Liver (tissue), 9 donors: Measurements from ENCODE around the gene WFIKKN1. TPM values are rescaled to one million over a fixed set of nuclear protein-coding genes. Genes with fewer than 3 reads are reported as not detected.

ENCODE experiments used
- DNase-seq: peaks from one replicate; pipeline ENCODE4 v3.0.0-alpha.2; 2017; ENCODE audit warnings: low spot score
- H3K27ac ChIP-seq, 2 donors: one replicate each; pipeline ENCODE4 v1.7.0; 2013; ENCODE audit warnings: inconsistent platforms in 2 of 2, low read length in 2 of 2, control low read depth in 1 of 2, low read depth in 1 of 2, mild to moderate bottlenecking in 1 of 2
- H3K27me3 ChIP-seq, 4 donors: one replicate each; pipeline versions ENCODE4 v1.6.1 to v1.7.0; 2013; ENCODE audit warnings: low read length in 3 of 4, inconsistent platforms in 1 of 4, mild to moderate bottlenecking in 1 of 4, moderate library complexity in 1 of 4; ENCODE audit not compliant: control insufficient read depth in 4 of 4, insufficient read depth in 4 of 4
- H3K36me3 ChIP-seq, 4 donors: one replicate each; pipeline versions ENCODE4 v1.6.1 to v1.7.0; 2013; ENCODE audit warnings: low read length in 3 of 4, mild to moderate bottlenecking in 3 of 4, low read depth in 1 of 4, moderate library complexity in 1 of 4; ENCODE audit not compliant: control insufficient read depth in 4 of 4, insufficient read depth in 3 of 4
- H3K4me1 ChIP-seq, 4 donors: one replicate each; pipeline versions ENCODE4 v1.6.1 to v1.7.0; 2013; ENCODE audit warnings: low read length in 3 of 4, mild to moderate bottlenecking in 3 of 4, moderate library complexity in 1 of 4; ENCODE audit not compliant: control insufficient read depth in 4 of 4, insufficient read depth in 4 of 4
- H3K4me3 ChIP-seq, 3 donors: one replicate each; pipeline versions ENCODE4 v1.6.1 to v1.7.0; 2013; ENCODE audit warnings: low read length in 3 of 3, control low read depth in 1 of 3, low read depth in 1 of 3, mild to moderate bottlenecking in 1 of 3
- H3K9ac ChIP-seq, 2 donors: one replicate each; pipeline ENCODE4 v1.7.0; 2013; ENCODE audit warnings: low read length in 2 of 2, mild to moderate bottlenecking in 2 of 2, moderate library complexity in 2 of 2, control low read depth in 1 of 2, low read depth in 1 of 2
- H3K9me3 ChIP-seq, 4 donors: one replicate each; pipeline versions ENCODE4 v1.6.1 to v1.7.0; 2013; ENCODE audit warnings: low read length in 3 of 4; ENCODE audit not compliant: control insufficient read depth in 4 of 4
- FOXA1 ChIP-seq: IDR thresholded peaks from 2 replicates; pipeline ENCODE4 v1.6.1; 2016; ENCODE audit warnings: antibody characterized with exemption
- FOXA2 ChIP-seq: IDR thresholded peaks from 2 replicates; pipeline ENCODE4 v1.6.1; 2016; ENCODE audit warnings: antibody characterized with exemption
- GABPA ChIP-seq, 2 donors: IDR thresholded peaks in 1 of 2; conservative IDR thresholded peaks in 1 of 2; 2 replicates each; pipeline ENCODE4 v1.6.1; 2016; ENCODE audit warnings: antibody characterized with exemption in 2 of 2, mild to moderate bottlenecking in 1 of 2, moderate library complexity in 1 of 2
- HNF4A ChIP-seq, 2 donors: conservative IDR thresholded peaks; 2 replicates each; pipeline ENCODE4 v1.6.1; 2016; ENCODE audit warnings: antibody characterized with exemption in 2 of 2, mild to moderate bottlenecking in 2 of 2
- HNF4G ChIP-seq: IDR thresholded peaks from 2 replicates; pipeline ENCODE4 v1.6.1; 2016; ENCODE audit warnings: antibody characterized with exemption
- JUND ChIP-seq, 2 donors: IDR thresholded peaks; 2 replicates each; pipeline ENCODE4 v1.6.1; 2016; ENCODE audit warnings: antibody characterized with exemption in 2 of 2
- NR2F2 ChIP-seq: IDR thresholded peaks from 2 replicates; pipeline ENCODE4 v1.6.1; 2016; ENCODE audit warnings: antibody characterized with exemption
- RAD21 ChIP-seq, 2 donors: IDR thresholded peaks; 2 replicates each; pipeline ENCODE4 v1.6.1; 2016; ENCODE audit warnings: antibody characterized with exemption in 2 of 2, mild to moderate bottlenecking in 2 of 2
- RXRA ChIP-seq, 2 donors: IDR thresholded peaks; 2 replicates each; pipeline ENCODE4 v1.6.1; 2017 to 2018; ENCODE audit warnings: antibody characterized with exemption in 2 of 2, mild to moderate bottlenecking in 1 of 2
- SP1 ChIP-seq: IDR thresholded peaks from 2 replicates; pipeline ENCODE4 v1.6.1; 2018; ENCODE audit warnings: antibody characterized with exemption, mild to moderate bottlenecking
- TAF1 ChIP-seq: conservative IDR thresholded peaks from 2 replicates; pipeline ENCODE4 v1.6.1; 2016; ENCODE audit warnings: antibody characterized with exemption, mild to moderate bottlenecking
- YY1 ChIP-seq: IDR thresholded peaks from 2 replicates; pipeline ENCODE4 v1.6.1; 2016; ENCODE audit warnings: antibody characterized with exemption, mild to moderate bottlenecking
- WGBS: extraction: QIAGEN DNeasy Blood & Tissue Kit; methylation state at CpG from one replicate; pipeline ENCODE4 v1.1.7; 2013; 5-methylcytosine and 5-hydroxymethylcytosine counted together
- polyA plus RNA-seq, 2 donors: library from polyadenylated mRNA; stranded (reverse) in 1 of 2; unstranded in 1 of 2; fragments of 200-250 nt in 1 of 2; fragments of >200 nt in 1 of 2; fragmentation: Nextera tagmentation in 1 of 2; extraction: Ambion mirVana in 1 of 2; gene quantifications; one replicate each; pipeline versions ENCODE4 v1.2.1 to v1.2.3, GENCODE V29; 2013 to 2015
- total RNA-seq, 2 donors: library from RNA; depleted of rRNA; stranded (reverse); fragments of >200 nt; gene quantifications; one replicate each; pipeline ENCODE4 v1.2.3, GENCODE V29; 2014
- TF ChIP-seq, protein P1 (sequence below): IDR thresholded peaks from 2 replicates; pipeline ENCODE4 v1.6.1; 2016; ENCODE audit warnings: antibody characterized with exemption
- TF ChIP-seq, protein P2 (sequence below): fragments of 150-350 bp; IDR thresholded peaks from 2 replicates; pipeline ENCODE4 v1.5.1; 2017; ENCODE audit warnings: improper control_type of control experiment, low read depth, low read length; ENCODE audit not compliant: missing input control
- TF ChIP-seq, protein P3 (sequence below): IDR thresholded peaks from 2 replicates; pipeline ENCODE4 v1.6.1; 2016; ENCODE audit warnings: antibody characterized with exemption
- TF ChIP-seq, protein P4 (sequence below): IDR thresholded peaks from 2 replicates; pipeline ENCODE4 v1.6.1; 2016; ENCODE audit warnings: antibody characterized with exemption, mild to moderate bottlenecking
- TF ChIP-seq, protein P5 (sequence below): IDR thresholded peaks from 2 replicates; pipeline ENCODE4 v1.6.1; 2016; ENCODE audit warnings: antibody characterized with exemption
- donor health status: healthy.
- donor health status: healthy.
- donor health status: healthy.
- donor health status: healthy.
- donor health status: healthy.

Gene WFIKKN1
- total and polyA plus RNA-seq, 4 donors = 0.19 to 1.2 (median 0.46) TPM

DNA sequence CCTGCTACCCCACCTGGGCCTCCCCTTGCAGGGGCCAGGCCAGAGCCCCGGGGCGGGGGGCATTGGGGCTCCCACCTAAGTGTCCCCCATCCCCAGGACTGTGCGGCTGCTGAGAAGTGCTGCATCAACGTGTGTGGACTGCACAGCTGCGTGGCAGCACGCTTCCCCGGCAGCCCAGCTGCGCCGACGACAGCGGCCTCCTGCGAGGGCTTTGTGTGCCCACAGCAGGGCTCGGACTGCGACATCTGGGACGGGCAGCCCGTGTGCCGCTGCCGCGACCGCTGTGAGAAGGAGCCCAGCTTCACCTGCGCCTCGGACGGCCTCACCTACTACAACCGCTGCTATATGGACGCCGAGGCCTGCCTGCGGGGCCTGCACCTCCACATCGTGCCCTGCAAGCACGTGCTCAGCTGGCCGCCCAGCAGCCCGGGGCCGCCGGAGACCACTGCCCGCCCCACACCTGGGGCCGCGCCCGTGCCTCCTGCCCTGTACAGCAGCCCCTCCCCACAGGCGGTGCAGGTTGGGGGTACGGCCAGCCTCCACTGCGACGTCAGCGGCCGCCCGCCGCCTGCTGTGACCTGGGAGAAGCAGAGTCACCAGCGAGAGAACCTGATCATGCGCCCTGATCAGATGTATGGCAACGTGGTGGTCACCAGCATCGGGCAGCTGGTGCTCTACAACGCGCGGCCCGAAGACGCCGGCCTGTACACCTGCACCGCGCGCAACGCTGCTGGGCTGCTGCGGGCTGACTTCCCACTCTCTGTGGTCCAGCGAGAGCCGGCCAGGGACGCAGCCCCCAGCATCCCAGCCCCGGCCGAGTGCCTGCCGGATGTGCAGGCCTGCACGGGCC is 1.9 kb downstream of the WFIKKN1 start:
- H3K27me3 ChIP-seq = no peaks in the 10 kb centered on the region
- no peak for DNase-seq
- no peaks in the 10 kb centered on the region for H3K9me3 ChIP-seq
- TF ChIP-seq, protein P1, sequence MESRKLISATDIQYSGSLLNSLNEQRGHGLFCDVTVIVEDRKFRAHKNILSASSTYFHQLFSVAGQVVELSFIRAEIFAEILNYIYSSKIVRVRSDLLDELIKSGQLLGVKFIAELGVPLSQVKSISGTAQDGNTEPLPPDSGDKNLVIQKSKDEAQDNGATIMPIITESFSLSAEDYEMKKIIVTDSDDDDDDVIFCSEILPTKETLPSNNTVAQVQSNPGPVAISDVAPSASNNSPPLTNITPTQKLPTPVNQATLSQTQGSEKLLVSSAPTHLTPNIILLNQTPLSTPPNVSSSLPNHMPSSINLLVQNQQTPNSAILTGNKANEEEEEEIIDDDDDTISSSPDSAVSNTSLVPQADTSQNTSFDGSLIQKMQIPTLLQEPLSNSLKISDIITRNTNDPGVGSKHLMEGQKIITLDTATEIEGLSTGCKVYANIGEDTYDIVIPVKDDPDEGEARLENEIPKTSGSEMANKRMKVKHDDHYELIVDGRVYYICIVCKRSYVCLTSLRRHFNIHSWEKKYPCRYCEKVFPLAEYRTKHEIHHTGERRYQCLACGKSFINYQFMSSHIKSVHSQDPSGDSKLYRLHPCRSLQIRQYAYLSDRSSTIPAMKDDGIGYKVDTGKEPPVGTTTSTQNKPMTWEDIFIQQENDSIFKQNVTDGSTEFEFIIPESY = no peak
- TF ChIP-seq HNF4G (no peak), TAF1 (no peak), NR2F2 (no peak), FOXA2 (no peak), HNF4A (conservative IDR thresholded peaks at IDR 0.05) (no peak), RAD21 (IDR thresholded peaks at IDR 0.05) (no peak), JUND (IDR thresholded peaks at IDR 0.05) (no peak)
- TF ChIP-seq, protein P2, sequence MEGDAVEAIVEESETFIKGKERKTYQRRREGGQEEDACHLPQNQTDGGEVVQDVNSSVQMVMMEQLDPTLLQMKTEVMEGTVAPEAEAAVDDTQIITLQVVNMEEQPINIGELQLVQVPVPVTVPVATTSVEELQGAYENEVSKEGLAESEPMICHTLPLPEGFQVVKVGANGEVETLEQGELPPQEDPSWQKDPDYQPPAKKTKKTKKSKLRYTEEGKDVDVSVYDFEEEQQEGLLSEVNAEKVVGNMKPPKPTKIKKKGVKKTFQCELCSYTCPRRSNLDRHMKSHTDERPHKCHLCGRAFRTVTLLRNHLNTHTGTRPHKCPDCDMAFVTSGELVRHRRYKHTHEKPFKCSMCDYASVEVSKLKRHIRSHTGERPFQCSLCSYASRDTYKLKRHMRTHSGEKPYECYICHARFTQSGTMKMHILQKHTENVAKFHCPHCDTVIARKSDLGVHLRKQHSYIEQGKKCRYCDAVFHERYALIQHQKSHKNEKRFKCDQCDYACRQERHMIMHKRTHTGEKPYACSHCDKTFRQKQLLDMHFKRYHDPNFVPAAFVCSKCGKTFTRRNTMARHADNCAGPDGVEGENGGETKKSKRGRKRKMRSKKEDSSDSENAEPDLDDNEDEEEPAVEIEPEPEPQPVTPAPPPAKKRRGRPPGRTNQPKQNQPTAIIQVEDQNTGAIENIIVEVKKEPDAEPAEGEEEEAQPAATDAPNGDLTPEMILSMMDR = no peak
- no peak overlapping the region for H3K4me3 ChIP-seq
- no peak overlapping the region for H3K9ac ChIP-seq
- peaks cover 0 to 9% (median 0%) of the 10 kb centered on the region in 4 donors for H3K36me3 ChIP-seq
- H3K4me1 ChIP-seq = peaks cover 37 to 57% (median 47%) of the 10 kb centered on the region in 4 donors
- WGBS = 96% methylated on average over 67 of the region's 67 CpGs
- no peak overlapping the region for H3K27ac ChIP-seq

DNA sequence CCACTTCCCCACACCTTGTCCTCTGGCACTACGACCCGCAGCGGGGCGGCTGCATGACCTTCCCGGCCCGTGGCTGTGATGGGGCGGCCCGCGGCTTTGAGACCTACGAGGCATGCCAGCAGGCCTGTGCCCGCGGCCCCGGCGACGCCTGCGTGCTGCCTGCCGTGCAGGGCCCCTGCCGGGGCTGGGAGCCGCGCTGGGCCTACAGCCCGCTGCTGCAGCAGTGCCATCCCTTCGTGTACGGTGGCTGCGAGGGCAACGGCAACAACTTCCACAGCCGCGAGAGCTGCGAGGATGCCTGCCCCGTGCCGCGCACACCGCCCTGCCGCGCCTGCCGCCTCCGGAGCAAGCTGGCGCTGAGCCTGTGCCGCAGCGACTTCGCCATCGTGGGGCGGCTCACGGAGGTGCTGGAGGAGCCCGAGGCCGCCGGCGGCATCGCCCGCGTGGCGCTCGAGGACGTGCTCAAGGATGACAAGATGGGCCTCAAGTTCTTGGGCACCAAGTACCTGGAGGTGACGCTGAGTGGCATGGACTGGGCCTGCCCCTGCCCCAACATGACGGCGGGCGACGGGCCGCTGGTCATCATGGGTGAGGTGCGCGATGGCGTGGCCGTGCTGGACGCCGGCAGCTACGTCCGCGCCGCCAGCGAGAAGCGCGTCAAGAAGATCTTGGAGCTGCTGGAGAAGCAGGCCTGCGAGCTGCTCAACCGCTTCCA is 2.7 kb downstream of the WFIKKN1 start:
- DNase-seq = no peak
- Histone ChIP-seq H3K4me1 (peaks cover 34 to 55% (median 44%) of the 10 kb centered on the region in 4 donors), H3K27me3 (no peaks in the 10 kb centered on the region), H3K27ac (no peak overlapping the region), H3K36me3 (peaks cover 0 to 7% (median 0%) of the 10 kb centered on the region in 4 donors), H3K9ac (no peak overlapping the region), H3K4me3 (no peak overlapping the region), H3K9me3 (no peaks in the 10 kb centered on the region)
- WGBS = 98% methylated on average over 74 of the region's 74 CpGs
- TF ChIP-seq, protein P3, sequence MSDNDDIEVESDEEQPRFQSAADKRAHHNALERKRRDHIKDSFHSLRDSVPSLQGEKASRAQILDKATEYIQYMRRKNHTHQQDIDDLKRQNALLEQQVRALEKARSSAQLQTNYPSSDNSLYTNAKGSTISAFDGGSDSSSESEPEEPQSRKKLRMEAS = no peak
- TF ChIP-seq HNF4G = no peak
- TF ChIP-seq, protein P1 = no peak
- TF ChIP-seq RXRA (IDR thresholded peaks at IDR 0.05) = no peak
- TF ChIP-seq, protein P4, sequence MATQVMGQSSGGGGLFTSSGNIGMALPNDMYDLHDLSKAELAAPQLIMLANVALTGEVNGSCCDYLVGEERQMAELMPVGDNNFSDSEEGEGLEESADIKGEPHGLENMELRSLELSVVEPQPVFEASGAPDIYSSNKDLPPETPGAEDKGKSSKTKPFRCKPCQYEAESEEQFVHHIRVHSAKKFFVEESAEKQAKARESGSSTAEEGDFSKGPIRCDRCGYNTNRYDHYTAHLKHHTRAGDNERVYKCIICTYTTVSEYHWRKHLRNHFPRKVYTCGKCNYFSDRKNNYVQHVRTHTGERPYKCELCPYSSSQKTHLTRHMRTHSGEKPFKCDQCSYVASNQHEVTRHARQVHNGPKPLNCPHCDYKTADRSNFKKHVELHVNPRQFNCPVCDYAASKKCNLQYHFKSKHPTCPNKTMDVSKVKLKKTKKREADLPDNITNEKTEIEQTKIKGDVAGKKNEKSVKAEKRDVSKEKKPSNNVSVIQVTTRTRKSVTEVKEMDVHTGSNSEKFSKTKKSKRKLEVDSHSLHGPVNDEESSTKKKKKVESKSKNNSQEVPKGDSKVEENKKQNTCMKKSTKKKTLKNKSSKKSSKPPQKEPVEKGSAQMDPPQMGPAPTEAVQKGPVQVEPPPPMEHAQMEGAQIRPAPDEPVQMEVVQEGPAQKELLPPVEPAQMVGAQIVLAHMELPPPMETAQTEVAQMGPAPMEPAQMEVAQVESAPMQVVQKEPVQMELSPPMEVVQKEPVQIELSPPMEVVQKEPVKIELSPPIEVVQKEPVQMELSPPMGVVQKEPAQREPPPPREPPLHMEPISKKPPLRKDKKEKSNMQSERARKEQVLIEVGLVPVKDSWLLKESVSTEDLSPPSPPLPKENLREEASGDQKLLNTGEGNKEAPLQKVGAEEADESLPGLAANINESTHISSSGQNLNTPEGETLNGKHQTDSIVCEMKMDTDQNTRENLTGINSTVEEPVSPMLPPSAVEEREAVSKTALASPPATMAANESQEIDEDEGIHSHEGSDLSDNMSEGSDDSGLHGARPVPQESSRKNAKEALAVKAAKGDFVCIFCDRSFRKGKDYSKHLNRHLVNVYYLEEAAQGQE = no peak
- TF ChIP-seq, protein P2 = no peak
- TF ChIP-seq GABPA (IDR thresholded peaks at IDR 0.05 in 1 of 2, conservative IDR thresholded peaks at IDR 0.05 in 1 of 2) = no peak
- no peak for TF ChIP-seq TAF1
- no peak for TF ChIP-seq HNF4A (conservative IDR thresholded peaks at IDR 0.05)
- no peak for TF ChIP-seq JUND (IDR thresholded peaks at IDR 0.05)
- TF ChIP-seq YY1 = no peak
- TF ChIP-seq SP1 = no peak
- no peak for TF ChIP-seq FOXA1
- TF ChIP-seq NR2F2 = no peak
- no peak for TF ChIP-seq RAD21 (IDR thresholded peaks at IDR 0.05)
- TF ChIP-seq, protein P5, sequence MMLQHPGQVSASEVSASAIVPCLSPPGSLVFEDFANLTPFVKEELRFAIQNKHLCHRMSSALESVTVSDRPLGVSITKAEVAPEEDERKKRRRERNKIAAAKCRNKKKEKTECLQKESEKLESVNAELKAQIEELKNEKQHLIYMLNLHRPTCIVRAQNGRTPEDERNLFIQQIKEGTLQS = no peak
